Adrenal gland (tissue), 5 donors: Measurements from ENCODE around the gene COL26A1.

Experiments used
- POLR2A ChIP-seq, 2 donors: fragments of 450-650 bp; IDR thresholded peaks; one replicate each; pipeline ENCODE4 v1.6.1; 2017; ENCODE audit warnings: antibody characterized with exemption in 2 of 2, mild to moderate bottlenecking in 2 of 2, moderate library complexity in 1 of 2
- TF ChIP-seq, protein P1 (sequence below), 6 experiments: fragments of 450-650 bp in 4 of 6; fragments of 200-600 bp in 2 of 6; sonication (generic) in 1 of 6; IDR thresholded peaks; 1 replicate in 5 of 6; 2 replicates in 1 of 6; pipeline versions ENCODE4 v1.5.1 to v1.8.0; 2016 to 2021; ENCODE audit warnings: antibody characterized with exemption in 6 of 6, mild to moderate bottlenecking in 2 of 6, moderate library complexity in 1 of 6
- donor health status: DM: no; HTN: no; CAD: no.

DNA sequence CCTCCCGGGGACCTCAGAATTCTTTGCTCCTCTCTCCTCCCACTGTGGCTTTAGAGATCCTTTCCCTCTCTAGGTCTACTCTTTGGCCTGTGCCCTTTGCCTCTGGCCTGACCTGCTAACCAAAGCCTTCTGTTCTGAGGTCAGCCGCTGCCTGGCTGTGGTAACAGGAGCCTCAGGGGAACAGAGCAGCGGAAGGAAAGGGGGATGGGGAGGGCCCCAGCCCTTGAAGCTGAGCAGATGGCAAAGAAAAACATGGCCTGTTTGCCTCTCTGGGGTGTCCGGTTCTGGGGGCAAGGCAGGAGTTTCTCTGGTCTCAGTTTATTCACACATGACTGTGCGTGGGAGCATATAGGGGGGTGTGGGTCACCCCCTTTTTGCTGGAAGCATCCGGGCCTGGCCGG, 28.2 kb downstream of the COL26A1 start:
- TF ChIP-seq POLR2A (IDR thresholded peaks at IDR 0.05): no peak
- TF ChIP-seq, protein P1, sequence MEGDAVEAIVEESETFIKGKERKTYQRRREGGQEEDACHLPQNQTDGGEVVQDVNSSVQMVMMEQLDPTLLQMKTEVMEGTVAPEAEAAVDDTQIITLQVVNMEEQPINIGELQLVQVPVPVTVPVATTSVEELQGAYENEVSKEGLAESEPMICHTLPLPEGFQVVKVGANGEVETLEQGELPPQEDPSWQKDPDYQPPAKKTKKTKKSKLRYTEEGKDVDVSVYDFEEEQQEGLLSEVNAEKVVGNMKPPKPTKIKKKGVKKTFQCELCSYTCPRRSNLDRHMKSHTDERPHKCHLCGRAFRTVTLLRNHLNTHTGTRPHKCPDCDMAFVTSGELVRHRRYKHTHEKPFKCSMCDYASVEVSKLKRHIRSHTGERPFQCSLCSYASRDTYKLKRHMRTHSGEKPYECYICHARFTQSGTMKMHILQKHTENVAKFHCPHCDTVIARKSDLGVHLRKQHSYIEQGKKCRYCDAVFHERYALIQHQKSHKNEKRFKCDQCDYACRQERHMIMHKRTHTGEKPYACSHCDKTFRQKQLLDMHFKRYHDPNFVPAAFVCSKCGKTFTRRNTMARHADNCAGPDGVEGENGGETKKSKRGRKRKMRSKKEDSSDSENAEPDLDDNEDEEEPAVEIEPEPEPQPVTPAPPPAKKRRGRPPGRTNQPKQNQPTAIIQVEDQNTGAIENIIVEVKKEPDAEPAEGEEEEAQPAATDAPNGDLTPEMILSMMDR (IDR thresholded peaks at IDR 0.05): no peak
